Central memory CD4-positive, alpha-beta T cell (primary cell): Measurements from ENCODE around the gene EFEMP1.

Experiments used
- DNase-seq: peaks from one replicate; pipeline ENCODE4 v3.0.0; 2022
- total RNA-seq, 3 experiments: gene quantifications; one replicate each; lab custom pipeline; 2026; lab: John Stamatoyannopoulos, UW

EFEMP1 gene, protein sequence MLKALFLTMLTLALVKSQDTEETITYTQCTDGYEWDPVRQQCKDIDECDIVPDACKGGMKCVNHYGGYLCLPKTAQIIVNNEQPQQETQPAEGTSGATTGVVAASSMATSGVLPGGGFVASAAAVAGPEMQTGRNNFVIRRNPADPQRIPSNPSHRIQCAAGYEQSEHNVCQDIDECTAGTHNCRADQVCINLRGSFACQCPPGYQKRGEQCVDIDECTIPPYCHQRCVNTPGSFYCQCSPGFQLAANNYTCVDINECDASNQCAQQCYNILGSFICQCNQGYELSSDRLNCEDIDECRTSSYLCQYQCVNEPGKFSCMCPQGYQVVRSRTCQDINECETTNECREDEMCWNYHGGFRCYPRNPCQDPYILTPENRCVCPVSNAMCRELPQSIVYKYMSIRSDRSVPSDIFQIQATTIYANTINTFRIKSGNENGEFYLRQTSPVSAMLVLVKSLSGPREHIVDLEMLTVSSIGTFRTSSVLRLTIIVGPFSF
- 0 reads per million in 3 experiments for total RNA-seq

DNA sequence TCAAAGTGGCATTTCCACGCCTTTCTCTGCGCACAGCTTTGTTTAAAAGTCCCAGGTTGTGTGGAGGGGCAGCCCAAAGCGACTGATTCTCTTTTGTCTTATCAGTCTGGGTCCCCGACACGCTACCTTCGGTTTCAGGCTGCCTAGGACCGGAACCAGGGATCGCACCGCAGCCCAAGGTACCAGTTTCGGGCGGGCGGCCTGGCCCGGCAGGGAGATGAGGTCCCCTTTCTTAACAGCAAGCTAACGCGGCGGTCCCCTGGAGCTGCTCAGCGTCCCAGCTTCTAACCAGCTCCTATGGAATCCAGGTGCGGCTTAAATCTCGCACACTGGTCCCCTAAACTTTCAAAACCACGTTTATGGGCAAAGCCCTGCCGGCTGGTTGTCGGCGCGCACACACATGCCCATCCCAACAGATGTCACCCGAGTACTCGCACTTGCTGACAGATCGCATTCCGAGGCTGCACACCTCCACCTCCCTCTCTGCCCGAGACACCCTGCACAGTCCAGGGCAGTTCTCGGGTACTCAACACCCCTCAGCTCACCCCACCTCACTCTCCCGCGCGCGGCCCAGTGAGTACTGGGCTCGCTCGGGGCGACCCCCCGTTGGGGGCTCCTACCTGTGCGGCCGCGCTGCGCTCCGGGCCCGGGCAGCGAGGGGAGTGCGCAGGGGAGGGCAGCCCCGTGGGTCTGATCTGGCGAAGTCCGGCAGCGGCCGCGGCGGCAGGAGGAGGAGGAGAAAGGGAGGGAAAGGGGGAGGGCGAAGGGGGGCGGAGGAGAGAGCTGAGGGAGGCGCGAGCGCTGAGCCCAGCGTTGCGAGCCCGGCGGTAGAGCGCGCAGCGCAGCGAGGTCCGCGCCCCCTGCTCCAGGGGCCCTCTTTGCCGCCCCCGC, at the start of gene EFEMP1:
Gene EFEMP1 (minus strand): TSS at position 692 of the 891 bp plus-strand sequence. CDS start 1,342 bp downstream, outside the sequence.
- DNase-seq, result no peak

DNA sequence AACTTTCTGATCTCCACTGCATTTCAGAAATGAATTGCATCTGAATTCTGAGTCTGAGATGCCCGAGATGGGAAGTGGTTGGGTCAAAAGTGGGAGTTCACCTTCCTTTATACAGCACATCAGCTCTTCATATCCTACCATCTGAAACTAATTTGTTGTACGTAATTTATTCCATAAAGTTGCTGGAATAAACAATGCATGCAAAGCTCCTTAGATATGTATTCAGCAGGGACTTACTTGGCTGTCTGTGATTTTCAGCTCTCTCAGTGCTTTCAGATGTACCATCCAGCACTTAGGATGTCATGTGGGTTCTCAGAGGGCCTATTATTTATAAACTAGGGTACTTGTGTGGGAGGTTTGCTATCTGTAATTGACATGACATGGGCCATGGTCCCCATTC, 46.9 kb upstream of the EFEMP1 start:
- DNase-seq, result no peak

- DNase-seq, result no peak
These were observed 45.4 kb upstream of the EFEMP1 start for GRCh38 chr2:55968941-55969340.

GRCh38 chr2:55966401-55967118, 43.0 kb upstream of the EFEMP1 start:
- no peak for DNase-seq

DNA sequence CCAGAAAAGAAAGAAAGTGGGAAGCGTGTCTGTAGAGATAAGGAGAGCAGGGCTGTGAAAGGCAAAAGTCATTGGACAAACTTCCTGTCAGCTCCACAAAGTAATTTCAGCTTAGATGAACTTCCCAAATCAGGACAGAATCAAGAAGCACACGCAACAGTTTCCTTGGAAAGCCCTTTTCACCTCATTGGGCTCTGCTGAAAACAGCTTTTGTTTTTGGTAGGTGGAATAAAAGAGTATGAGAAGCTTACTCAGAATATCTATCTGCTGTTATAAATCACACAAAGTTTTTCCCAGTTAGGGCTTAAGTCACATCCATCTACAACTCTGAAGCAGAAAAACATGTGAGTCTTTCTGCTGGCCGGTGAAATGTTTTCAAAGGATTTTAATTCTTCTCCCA, 42.4 kb upstream of the EFEMP1 start:
- no peak for DNase-seq

- DNase-seq, result no peak
These were observed 41.7 kb upstream of the EFEMP1 start for GRCh38 chr2:55965276-55965675.

DNA sequence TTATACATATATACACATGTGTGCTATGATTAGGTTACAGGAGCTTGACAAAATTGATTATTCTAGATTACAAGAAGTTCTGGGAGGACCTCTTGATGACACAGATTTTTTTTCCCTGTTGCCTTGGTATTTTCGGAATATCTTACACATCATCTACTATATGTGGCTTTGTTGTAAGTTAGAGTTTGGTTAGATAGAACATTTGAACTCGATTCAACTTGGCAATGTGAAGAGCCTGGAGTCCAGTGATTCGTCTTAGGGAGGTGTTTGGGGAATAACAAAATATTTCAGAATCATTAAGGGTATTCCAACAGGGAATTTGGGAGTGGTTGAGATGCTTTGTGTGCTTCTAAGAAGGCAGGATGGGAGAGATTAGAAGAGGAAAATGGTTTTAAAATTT, 39.3 kb upstream of the EFEMP1 start:
- no peak for DNase-seq

DNA sequence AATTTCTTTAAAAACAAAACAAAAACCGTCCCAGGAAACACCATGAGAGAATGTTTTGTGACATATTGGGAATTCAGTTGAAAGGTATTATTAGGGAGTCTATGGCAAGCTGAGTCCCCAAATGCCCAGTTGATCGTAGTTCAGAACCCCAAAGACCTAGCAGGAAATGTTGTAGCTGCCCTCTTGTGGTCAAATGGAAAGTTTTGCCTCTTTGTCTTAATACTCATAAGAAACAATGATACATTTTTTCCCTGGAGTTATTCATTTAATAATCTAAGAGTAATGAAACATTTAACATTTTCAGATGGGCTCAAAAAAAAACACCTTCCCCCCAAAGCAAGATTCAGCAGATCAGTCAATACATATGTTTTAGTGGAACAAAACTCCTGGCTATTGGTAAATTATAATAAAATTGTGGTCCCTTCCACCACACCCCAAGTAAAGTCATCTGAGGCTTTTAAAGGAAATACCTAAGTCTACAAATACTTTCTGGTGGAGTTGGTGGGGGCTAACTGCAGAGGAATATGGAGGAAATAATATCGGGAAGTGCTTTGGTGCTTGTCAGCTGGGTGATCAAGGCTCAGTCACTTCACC, 37.8 kb upstream of the EFEMP1 start:
- DNase-seq, result no peak

- no peak for DNase-seq
These were observed 35.2 kb upstream of the EFEMP1 start for GRCh38 chr2:55958756-55959155.

- DNase-seq, result no peak
These were observed 33.6 kb upstream of the EFEMP1 start for GRCh38 chr2:55957142-55957541.

GRCh38 chr2:55954306-55955035, 30.9 kb upstream of the EFEMP1 start:
- DNase-seq, result no peak

- no peak for DNase-seq
These were observed 28.8 kb upstream of the EFEMP1 start for GRCh38 chr2:55952415-55952814.

- no peak for DNase-seq
These were observed 28.0 kb upstream of the EFEMP1 start for GRCh38 chr2:55951533-55951932.

- no peak for DNase-seq
These were observed 26.0 kb upstream of the EFEMP1 start for GRCh38 chr2:55949613-55950012.

- DNase-seq, result no peak
These were observed 25.6 kb upstream of the EFEMP1 start for GRCh38 chr2:55949211-55949610.

GRCh38 chr2:55948176-55948923, 24.8 kb upstream of the EFEMP1 start:
- no peak for DNase-seq

GRCh38 chr2:55947752-55948151, 24.2 kb upstream of the EFEMP1 start:
- no peak for DNase-seq

- DNase-seq, result no peak
These were observed 23.2 kb upstream of the EFEMP1 start for GRCh38 chr2:55946793-55947192.

DNA sequence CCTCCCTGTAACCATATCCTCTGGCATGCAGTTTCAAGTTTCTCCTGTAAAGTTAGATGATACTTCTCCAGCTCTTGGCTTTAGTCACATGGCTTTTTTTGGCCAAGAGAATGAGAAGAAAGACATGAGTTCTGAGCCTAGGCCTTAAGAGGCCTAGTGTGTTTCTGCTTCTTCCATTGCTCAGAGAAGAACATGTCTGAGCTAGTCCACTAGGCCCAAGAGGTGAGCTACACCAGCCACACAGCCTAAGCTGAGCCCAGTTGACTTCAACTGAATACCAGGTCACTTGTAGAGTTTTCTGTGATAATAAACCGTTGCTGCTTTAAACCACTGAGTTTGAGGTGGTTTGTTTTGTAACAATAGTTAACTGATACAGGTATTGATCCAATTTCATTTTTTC, 19.9 kb upstream of the EFEMP1 start:
- DNase-seq, result no peak

GRCh38 chr2:55936351-55936750, 12.8 kb upstream of the EFEMP1 start:
- no peak for DNase-seq

DNA sequence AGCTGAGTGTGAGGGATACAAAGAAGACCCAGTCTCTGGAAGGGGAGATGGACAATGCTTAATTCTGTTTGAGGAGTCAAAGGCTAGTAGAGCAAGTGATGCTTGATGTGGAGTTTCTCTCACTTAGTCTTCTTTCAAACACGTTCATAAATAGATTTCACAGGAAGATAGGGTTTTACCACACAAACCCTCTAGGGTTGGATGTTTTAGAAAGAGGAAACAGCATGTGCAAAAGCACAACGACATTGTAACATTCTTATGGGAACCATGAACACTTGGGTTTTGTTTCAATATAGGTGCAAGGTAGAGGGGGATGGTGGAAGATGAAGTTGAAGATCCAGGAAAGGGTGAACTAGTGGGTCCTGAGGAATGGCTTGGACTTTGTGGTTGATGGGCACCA, 10.8 kb upstream of the EFEMP1 start:
- DNase-seq, result no peak
